Transverse colon (tissue), 4 donors: ENCODE data around the gene PDE1C. TPM values are rescaled to one million over a fixed set of nuclear protein-coding genes. Genes with fewer than 3 reads are reported as not detected.

Experiments used
- DNase-seq: peaks from one replicate; pipeline ENCODE4 v3.0.0-alpha.2; 2019
- H3K27ac ChIP-seq, 4 donors: fragments of 200-600 bp; sonication (generic); 2 replicates each; pipeline ENCODE4 v1.5.1; 2016 to 2018; ENCODE audit warnings: inconsistent platforms in 4 of 4
- H3K27me3 ChIP-seq: fragments of 200-600 bp; sonication (generic); 2 replicates; pipeline ENCODE4 v1.5.1; 2017; ENCODE audit warnings: inconsistent platforms
- H3K36me3 ChIP-seq, 4 donors: fragments of 200-600 bp; sonication (generic); 2 replicates each; pipeline ENCODE4 v1.5.1; 2017 to 2019; ENCODE audit warnings: inconsistent platforms in 4 of 4
- H3K4me1 ChIP-seq, 4 donors: fragments of 200-600 bp; sonication (generic); 2 replicates each; pipeline ENCODE4 v1.5.1; 2017 to 2020; ENCODE audit warnings: inconsistent platforms in 4 of 4
- H3K4me3 ChIP-seq, 4 donors: fragments of 200-600 bp; sonication (generic); 1 replicate in 1 of 4; 2 replicates in 3 of 4; pipeline versions ENCODE4 v1.5.1 to v1.6.1; 2017 to 2019; ENCODE audit warnings: inconsistent platforms in 4 of 4
- H3K9me3 ChIP-seq, 2 donors: fragments of 200-600 bp; sonication (generic); 2 replicates each; pipeline ENCODE4 v1.5.1; 2017 to 2019; ENCODE audit warnings: inconsistent platforms in 2 of 2
- CTCF ChIP-seq, 5 experiments: fragments of 200-600 bp in 3 of 5; fragments of 450-650 bp in 2 of 5; sonication (generic) in 3 of 5; IDR thresholded peaks; 1 replicate in 2 of 5; 2 replicates in 3 of 5; pipeline ENCODE4 v1.5.1; 2016 to 2017; ENCODE audit warnings: antibody characterized with exemption in 5 of 5, inconsistent platforms in 3 of 5, mild to moderate bottlenecking in 2 of 5, moderate library complexity in 1 of 5
- EP300 ChIP-seq: sonication (generic); formaldehyde crosslinking; IDR thresholded peaks from one replicate; pipeline ENCODE4 v1.6.1; 2017; ENCODE audit warnings: antibody characterized with exemption, low read depth
- POLR2A ChIP-seq: fragments of 450-650 bp; IDR thresholded peaks from one replicate; pipeline ENCODE4 v1.6.1; 2016; ENCODE audit warnings: antibody characterized with exemption, mild to moderate bottlenecking, moderate library complexity
- POLR2AphosphoS5 ChIP-seq, 3 donors: sonication (generic); formaldehyde crosslinking; IDR thresholded peaks; one replicate each; pipeline ENCODE4 v1.6.1; 2016; ENCODE audit warnings: antibody characterized with exemption in 3 of 3
- WGBS, 2 donors: methylation state at CpG; one replicate each; pipeline ENCODE4 v1.1.5; 2018; ENCODE audit warnings: low coverage in 1 of 2; 5-methylcytosine and 5-hydroxymethylcytosine counted together
- in situ Hi-C, 4 donors: fragments of 200-750 bp; cut with MboI; loops; one replicate each; pipeline versions ENCODE4 v1.15.0 to v1.15.1; 2017; ENCODE audit warnings: low sequenced_read_pairs in 3 of 4, low pct_ligation_motif_present in 1 of 4, low pct_unique_long_range_greater_than_20kb in 1 of 4
- intact Hi-C: fragments of 100-400 bp; cut with DNase I; formaldehyde crosslinking; loops from one replicate; pipeline ENCODE4 v1.15.1; 2023; ENCODE audit warnings: low total_unique reads
- total RNA-seq, 4 donors: library from RNA; depleted of rRNA; stranded (reverse); fragments of >200 nt; gene quantifications; one replicate each; pipeline ENCODE4 v1.1.0, GENCODE V29; 2016

Gene PDE1C
- total RNA-seq, 4 donors from 2014 or later = 1.5 to 8.4 (median 2.9) TPM

GRCh38 chr7:32032211-32032610 lies 38.0 kb downstream of the PDE1C start:
- no peak for DNase-seq
- no peak overlapping the region for H3K27ac ChIP-seq
- 40 to 83% methylated on average over 1 to 4 of the region's 4 CpGs for WGBS, 2 donors
- H3K4me1 ChIP-seq = no peaks in the 10 kb centered on the region
- in situ Hi-C loops (no loop called here), intact Hi-C loops (no loop called here)
- no peak overlapping the region for H3K4me3 ChIP-seq
- H3K36me3 ChIP-seq = no peaks in the 10 kb centered on the region
- no peak for TF ChIP-seq POLR2A
- TF ChIP-seq CTCF (IDR thresholded peaks at IDR 0.05) = no peak
- no peak for TF ChIP-seq POLR2AphosphoS5 (IDR thresholded peaks at IDR 0.05)
- no peak for TF ChIP-seq EP300
- no peaks in the 10 kb centered on the region for H3K9me3 ChIP-seq
- H3K27me3 ChIP-seq = no peaks in the 10 kb centered on the region

- intact Hi-C loops = no loop called here
- DNase-seq = no peak
- no peaks in the 10 kb centered on the region for H3K27me3 ChIP-seq
- no peaks in the 10 kb centered on the region for H3K36me3 ChIP-seq
- whole genome bisulfite sequencing, 2 donors = 54 to 65% methylated on average over 2 to 3 of the region's 3 CpGs
- H3K9me3 ChIP-seq = no peaks in the 10 kb centered on the region
- H3K27ac ChIP-seq = no peak overlapping the region
- in situ Hi-C loops = no loop called here
- TF ChIP-seq POLR2A (no peak), POLR2AphosphoS5 (IDR thresholded peaks at IDR 0.05) (no peak), EP300 (no peak)
- no peak overlapping the region for H3K4me3 ChIP-seq
- H3K4me1 ChIP-seq = no peaks in the 10 kb centered on the region
These were observed 39.1 kb downstream of the PDE1C start for GRCh38 chr7:32030904-32031692.

- in situ Hi-C loops (no loop called here), intact Hi-C loops (no loop called here)
- DNase-seq = no peak
- no peak overlapping the region for H3K27ac ChIP-seq
- no peaks in the 10 kb centered on the region for H3K27me3 ChIP-seq
- no peaks in the 10 kb centered on the region for H3K9me3 ChIP-seq
- TF ChIP-seq CTCF (IDR thresholded peaks at IDR 0.05) (no peak), EP300 (no peak), POLR2A (no peak), POLR2AphosphoS5 (IDR thresholded peaks at IDR 0.05) (no peak)
- WGBS, 2 donors = 93 to 100% methylated on average over 4 to 5 of the region's 5 CpGs
- no peaks in the 10 kb centered on the region for H3K4me1 ChIP-seq
- H3K36me3 ChIP-seq = no peaks in the 10 kb centered on the region
- no peak overlapping the region for H3K4me3 ChIP-seq
These were observed 44.2 kb downstream of the PDE1C start for GRCh38 chr7:32026083-32026425.

- 78 to 83% methylated on average over 1 to 6 of the region's 6 CpGs for WGBS, 2 donors
- H3K4me1 ChIP-seq = no peaks in the 10 kb centered on the region
- intact Hi-C loops = no loop called here
- H3K4me3 ChIP-seq = no peak overlapping the region
- in situ Hi-C loops = no loop called here
- no peak for TF ChIP-seq POLR2A
- no peak for TF ChIP-seq CTCF (IDR thresholded peaks at IDR 0.05)
- TF ChIP-seq POLR2AphosphoS5 (IDR thresholded peaks at IDR 0.05) = no peak
- TF ChIP-seq EP300 = no peak
- H3K27ac ChIP-seq = no peak overlapping the region
- H3K36me3 ChIP-seq = no peaks in the 10 kb centered on the region
- no peak for DNase-seq
- H3K9me3 ChIP-seq = no peaks in the 10 kb centered on the region
- H3K27me3 ChIP-seq = no peaks in the 10 kb centered on the region
These were observed 44.7 kb downstream of the PDE1C start for GRCh38 chr7:32025381-32026082.
